Activated gamma-delta T cell treated with anti-CD3 and anti-CD28 coated beads, Interleukin-2, amount 50 U/mL, for 16 hours (primary cell): Measurements from ENCODE around the gene HPS5.
"Not testable (repeated sequence)": the region's sequence is repeated elsewhere in the genome, so short reads cannot be mapped to it uniquely, and the experiment has no call there.

Source experiments
- DNase-seq: peaks from one replicate; pipeline ENCODE4 v3.0.0-alpha.2; 2020; ENCODE audit warnings: low read depth

The HPS5 gene

DNA sequence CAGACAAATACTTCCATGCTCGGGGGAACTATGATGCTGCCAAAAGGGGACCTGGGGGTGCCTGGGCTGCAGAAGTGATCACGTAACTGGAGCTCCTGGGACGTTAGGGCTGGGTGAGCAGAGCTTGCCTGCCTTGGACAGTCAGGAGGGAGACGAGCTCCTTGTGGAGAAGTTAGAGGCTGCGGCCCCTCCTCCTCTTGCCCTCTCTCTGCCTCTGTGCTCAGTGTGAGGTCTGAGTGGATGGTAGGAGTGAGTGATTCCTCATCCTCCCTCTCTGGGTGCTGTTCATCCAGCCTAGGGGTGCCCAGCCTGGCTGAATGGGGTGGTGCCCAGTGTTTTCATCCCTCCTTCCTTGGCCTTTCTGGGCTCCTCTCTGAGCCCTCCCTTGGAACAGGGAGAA is 52.7 kb downstream of the HPS5 start:
- not testable (repeated sequence) for DNase-seq

DNA sequence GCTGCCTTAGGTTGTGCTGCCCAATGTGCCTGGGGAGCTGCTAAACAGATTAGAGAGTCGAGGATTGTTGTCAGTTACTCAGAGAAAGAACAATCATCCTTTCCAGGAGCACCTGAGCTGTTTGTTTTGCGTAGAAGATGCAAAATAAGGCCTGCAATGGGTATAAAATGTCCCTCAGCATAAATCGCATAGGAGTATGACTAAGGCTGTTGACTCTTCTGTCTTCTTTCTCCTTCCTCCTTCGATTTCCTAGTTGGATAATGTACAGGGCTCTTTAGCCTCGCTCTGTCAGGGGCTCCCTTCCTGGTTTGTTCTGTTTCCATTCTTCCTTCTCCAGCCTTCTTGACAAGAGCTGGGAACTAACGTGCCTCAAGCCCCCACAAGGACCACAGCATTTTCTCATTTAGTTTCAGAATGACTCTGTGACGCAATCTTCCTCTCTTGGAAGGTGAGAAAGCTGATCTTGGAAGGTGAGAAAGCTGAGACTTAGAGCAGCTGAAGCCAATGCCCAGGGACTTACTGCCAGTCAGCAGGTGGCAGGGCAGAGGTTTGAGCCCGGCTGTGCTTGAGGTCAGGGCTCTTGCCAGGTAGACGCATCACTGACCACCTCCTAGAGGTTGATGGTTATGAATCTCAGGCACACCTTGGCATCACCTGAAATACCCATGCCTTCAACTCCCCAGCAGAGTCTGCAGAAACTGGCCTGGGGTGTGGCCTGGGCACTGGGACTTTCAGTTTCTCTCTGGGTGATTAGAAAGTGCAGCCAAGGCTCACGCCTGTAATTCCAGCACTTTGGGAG is 54.4 kb downstream of the HPS5 start:
- DNase-seq, result not testable (repeated sequence)

DNA sequence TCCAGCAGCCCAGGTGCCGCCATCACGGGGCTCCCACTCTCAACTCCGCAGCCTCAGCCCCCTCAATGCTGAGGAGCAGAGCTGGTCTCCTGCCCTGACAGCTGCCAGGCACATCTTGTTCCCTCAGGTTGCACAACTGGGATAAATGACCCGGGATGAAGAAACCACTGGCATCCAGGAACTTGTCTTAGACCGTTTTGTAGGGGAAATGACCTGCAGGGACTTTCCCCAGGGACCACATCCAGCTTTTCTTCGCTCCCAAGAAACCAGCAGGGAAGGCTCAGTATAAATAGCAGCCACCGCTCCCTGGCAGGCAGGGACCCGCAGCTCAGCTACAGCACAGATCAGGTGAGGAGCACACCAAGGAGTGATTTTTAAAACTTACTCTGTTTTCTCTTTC is 56.0 kb downstream of the HPS5 start, which contains the start of gene SAA1:
Gene SAA1, plus strand, starts transcription at position 316 of the 400 bp plus-strand sequence. CDS start 624 bp downstream, outside the sequence.
- DNase-seq, result no peak

DNA sequence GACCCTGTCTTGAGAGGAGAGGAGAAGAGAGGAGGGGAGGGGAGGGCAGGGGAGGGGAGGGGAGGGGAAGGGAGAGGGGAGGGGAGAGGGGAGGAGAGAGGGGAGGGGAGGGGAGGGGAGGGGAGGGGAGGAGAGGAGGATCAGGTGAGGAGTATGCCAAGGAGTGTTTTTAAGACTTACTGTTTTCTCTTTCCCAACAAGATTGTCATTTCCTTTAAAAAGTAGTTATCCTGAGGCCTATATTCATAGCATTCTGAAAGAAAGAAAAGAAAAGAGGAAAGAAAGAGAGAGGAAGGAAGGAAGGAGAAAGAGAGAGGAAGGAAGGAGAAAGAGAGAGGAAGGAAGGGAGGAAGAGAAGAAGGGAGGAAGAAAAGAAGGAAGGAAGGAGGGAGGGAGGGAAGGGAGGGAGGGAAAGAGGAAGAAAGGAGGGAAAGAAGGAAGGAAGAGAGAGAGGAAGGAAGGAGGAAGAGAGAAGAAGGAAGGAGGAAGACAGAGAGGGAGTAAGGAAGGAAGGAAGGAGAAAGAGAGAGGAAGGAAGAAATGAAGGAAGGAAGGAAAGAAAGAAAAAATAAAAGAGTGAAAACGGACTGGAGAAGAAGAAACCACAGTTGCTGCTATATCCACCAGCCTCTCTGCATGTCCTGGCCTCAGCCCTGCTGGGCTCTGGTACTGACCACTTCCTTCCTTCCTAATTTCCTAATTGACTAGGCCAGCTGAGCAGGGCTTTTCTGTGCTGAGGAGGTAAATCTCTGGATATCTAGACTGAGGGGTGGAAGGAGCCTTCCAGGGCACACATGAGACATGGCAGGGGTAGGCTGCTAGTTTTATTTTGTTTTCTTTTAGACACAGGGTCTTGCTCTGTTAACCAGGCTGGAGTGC is 57.0 kb downstream of the HPS5 start:
- DNase-seq, result no peak

DNA sequence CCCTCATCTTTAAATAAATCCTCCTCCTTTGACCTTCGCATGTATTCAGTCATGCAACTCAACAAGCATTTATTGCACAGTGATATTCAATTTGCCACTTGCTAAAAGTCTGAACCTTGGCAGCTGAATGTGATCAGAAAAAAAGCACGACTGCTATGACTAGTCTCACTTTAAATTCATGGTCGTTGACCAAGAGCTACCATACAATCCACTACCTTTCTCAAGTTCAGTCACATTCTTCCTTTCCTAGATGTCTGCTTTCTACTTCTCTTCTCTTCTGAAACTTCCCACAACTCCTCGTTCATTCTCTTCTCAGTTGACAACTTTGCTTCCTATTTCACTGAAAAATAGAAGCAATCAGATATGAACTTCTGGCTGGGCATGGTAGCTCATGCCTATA is 57.9 kb downstream of the HPS5 start:
- no peak for DNase-seq

DNA sequence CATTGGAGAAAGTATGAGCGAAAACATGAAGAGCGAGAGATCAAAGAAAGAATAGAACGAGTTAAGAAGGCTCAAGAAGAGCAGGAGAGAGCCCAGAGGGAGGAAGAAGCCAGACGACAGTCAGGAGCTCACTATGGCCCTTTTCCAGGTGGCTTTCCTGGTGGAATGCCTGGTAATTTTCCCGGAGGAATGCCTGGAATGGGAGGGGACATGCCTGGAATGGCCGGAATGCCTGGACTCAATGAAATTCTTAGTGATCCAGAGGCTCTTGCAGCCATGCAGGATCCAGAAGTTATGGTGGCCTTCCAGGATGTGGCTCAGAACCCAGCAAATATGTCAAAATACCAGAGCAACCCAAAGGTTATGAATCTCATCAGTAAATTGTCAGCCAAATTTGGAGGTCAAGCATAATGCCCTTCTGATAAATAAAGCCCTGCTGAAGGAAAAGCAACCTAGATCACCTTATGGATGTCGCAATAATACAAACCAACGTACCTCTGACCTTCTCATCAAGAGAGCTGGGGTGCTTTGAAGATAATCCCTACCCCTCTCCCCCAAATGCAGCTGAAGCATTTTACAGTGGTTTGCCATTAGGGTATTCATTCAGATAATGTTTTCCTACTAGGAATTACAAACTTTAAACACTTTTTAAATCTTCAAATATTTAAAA is 59.1 kb downstream of the HPS5 start:
- DNase-seq, result not testable (repeated sequence)

DNA sequence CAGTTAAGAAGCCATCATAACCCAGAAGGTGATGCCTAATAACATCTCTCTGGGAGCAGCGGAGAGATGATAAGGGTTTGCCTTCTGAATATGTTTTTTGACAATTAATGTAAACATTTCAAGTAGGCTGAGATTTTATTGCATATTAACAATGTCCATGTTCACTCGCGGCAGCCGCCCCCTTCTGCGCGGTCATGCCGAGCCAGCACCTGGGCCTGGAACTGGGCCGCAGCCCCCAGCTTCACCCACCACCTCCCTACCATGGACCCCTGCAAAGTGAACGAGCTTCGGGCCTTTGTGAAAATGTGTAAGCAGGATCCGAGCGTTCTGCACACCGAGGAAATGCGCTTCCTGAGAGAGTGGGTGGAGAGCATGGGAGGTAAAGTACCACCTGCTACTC is 60.2 kb downstream of the HPS5 start:
- DNase-seq, result no peak

DNA sequence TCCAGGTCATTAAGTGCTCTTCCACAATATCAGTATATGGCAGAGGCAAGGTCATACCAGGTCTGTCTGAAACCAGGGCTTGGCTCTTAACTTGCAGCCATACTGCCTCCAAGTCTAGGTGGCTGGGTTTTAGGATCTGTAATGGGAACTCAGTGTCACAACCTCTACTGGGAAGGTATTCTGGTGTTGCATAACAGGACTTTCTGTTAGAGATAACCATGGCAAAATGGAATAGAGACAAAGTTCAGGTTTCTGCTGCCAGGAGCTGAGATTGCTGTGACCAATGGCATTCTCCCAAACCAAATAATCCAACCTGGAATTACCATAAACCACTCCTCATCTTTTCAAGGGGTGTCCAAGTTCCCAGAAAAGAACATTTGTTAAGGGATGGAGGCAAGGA is 62.7 kb downstream of the HPS5 start:
- DNase-seq, result no peak

DNA sequence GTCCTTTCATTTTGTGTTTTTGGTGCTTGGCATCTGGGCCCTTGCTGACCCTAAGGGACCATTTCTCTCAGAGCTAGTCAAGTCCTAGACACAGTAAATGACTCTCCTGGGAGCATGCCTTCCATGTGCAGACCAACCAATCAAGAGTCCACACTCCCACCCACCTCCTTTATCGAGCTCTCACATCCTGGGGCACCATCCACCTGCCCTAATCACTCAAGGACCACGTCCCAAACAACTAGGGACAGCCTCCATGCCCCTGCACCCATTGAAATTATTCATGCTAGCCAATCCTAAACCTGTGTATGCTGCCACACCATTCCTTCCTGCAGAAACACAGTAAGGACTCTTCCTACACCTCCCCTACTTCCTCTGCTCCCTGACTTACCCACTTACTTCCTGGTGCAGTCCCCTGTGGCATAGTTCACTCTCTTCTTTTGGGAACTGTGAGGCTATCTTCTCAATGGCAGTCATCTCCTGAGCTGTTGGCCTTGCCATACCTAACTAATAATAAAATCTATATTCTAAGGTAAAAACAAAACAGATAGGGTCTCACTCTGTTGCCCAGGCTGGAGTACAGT is 67.1 kb downstream of the HPS5 start:
- DNase-seq, result no peak

DNA sequence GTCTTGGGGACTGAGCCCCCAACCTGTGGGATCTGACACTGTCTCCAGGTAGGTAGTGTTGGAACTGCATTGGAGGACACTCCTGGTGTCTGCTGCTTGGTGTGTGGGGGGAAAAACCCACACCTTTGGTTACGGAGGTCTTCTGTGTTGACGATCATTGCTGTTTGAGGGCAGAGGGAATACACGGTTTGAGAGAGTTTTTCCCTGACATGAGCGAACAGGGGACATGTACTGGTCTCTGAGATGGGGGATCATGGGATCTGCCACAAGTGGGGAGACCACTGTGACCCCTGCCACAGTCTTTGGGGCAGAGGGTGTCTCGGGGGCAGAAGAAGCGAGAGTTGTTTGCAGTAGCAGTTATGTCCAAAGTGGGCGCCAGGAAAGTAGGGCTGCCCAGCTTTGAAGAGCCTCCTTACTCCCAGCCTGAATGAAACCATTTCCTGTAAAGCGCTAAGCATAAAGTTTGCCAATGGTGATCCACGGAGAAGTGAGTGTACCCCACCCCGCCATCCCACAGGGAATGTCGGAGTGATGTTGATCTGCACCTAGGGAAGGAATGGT is 68.1 kb downstream of the HPS5 start:
- DNase-seq, result no peak

DNA sequence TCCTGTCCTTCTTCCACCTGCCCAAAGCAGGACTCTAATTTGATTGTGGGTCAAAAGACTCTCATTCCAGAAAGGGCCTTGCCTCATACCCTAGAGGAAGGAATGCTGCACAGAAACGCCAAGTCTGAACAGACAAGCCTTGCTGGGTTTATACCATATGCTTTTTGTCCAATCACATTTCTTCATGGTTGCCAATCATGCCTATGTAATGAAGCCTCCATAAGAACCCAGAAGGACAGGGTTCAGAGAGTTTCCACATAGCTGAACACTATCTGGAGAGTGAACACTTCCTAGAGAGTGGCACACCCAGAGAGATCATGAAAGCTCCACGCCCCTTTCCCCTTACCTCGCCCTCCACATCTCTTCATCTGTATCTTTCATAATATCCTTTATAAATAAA is 68.7 kb downstream of the HPS5 start:
- no peak for DNase-seq

DNA sequence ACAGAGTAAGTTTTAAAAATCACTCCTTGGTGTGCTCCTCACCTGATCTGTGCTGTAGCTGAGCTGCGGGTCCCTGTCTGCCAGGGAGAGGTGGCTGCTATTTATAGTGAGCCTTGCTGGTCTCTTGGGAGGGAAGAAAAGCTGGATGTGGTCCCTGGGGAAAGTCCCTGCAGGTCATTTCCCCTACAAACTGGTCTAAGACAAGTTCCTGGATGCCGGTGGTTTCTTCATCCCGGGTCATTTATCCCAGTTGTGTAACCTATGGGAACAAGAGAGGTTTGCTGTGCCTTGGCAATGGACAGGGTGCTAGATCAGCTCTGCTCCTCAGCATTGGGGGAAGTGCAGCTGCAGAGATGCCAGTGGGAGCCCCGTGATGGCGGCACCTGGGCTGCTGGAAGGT is 73.4 kb downstream of the HPS5 start, which contains the start of gene SAA2:
Gene SAA2, minus strand, starts transcription at position 108 of the 400 bp plus-strand sequence. CDS start 657 bp downstream, outside the sequence.
- no peak for DNase-seq

DNA sequence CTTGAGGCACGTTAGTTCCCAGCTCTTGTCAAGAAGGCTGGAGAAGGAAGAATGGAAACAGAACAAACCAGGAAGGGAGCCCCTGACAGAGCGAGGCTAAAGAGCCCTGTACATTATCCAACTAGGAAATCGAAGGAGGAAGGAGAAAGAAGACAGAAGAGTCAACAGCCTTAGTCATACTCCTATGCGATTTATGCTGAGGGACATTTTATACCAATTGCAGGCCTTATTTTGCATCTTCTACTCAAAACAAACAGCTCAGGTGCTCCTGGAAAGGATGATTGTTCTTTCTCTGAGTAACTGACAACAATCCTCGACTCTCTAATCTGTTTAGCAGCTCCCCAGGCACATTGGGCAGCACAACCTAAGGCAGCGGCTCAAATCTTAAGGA is 74.8 kb downstream of the HPS5 start:
- DNase-seq, result not testable (repeated sequence)

DNA sequence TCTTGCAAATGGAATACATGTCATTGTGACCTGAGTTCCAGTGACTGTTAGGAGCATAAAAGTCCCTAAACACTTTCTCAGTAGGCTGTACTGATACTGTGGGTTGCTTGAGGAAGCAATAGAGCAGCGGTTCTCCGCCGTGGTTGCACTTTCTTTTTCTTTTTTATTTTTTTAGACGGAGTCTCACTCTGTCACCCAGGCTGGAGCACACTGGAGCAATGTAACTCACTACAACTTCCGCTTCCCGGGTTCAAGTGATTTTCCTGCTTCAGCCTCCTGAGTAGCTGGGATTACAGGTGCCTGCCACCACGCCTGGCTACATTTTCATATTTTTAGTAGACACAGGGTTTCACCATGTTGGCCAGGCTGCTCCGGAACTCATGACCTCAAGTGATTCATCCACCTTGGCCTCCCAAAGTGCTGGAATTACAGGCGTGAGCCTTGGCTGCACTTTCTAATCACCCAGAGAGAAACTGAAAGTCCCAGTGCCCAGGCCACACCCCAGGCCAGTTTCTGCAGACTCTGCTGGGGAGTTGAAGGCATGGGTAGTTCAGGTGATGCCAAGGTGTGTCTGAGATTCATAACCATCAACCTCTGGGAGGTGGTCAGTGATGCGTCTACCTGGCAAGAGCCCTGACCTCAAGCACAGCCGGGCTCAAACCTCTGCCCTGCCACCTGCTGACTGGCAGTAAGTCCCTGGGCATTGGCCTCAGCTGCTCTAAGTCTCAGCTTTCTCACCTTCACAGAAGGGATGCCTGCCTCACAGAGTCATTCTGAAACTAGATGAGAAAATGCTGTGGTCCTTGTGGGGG is 75.4 kb downstream of the HPS5 start:
- not testable (repeated sequence) for DNase-seq

DNA sequence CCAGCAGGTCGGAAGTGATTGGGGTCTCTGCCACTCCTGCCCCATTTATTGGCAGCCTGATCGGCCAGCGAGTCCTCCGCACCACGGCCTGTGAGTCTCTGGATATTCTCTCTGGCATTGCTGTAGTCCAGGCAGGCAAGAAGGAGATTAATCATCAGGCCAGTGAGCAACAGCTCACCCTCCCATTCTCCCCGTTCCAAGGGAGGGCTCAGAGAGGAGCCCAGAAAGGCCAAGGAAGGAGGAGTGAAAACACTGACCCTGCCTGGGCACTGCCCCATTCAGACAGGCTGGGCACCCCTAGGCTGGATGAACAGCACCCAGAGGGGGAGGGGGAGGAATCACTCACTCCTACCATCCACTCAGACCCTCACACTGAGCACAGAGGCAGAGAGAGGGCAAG is 76.5 kb downstream of the HPS5 start:
- no peak for DNase-seq

DNA sequence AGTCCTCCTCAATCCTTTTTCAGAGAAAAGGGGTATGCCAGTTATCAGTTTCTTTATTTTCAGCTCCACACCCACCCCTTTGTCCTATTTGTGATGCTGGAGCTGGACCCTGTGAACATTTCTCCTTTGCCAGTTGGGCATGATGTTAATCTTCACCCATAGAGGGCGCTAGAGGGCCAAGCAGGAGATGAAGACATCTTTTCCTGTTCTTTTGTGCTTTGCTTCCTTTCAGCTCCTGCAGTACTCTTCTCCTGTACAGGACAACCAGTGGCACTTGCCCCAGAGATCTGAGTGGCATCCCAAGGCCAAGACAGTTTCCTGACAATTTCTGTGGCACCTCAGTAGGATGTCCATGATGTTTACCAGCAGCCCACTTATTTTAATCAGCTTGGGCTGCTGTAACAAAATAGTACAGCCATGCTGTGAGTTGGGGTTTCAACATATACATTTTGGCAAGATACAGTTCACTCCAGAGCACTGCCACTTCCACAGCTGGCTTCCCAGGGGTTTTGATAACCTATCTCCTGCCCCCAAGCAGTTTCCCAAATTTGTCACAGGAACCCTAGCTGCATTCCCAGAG is 78.1 kb downstream of the HPS5 start:
- peak; percentile 40 for DNase-seq

DNA sequence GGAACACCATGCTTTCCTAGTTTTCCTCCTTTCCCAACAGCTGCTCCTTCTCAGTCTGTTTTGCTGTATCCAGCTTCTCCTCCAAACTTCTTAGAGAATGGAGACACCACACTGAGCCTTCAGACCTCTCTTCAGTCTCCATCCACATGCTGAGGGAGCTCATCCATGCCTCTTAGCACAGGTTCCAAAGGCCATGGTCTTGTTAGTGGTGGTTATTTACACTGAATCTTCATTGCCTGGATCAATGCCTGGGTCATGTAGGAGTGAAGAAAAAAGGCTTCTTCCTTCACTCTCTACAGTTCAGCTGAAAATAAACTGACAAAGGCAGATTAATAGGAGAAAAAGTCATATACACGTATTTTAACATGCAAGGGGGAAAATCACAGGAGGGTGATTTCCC is 82.3 kb downstream of the HPS5 start:
- no peak for DNase-seq

DNA sequence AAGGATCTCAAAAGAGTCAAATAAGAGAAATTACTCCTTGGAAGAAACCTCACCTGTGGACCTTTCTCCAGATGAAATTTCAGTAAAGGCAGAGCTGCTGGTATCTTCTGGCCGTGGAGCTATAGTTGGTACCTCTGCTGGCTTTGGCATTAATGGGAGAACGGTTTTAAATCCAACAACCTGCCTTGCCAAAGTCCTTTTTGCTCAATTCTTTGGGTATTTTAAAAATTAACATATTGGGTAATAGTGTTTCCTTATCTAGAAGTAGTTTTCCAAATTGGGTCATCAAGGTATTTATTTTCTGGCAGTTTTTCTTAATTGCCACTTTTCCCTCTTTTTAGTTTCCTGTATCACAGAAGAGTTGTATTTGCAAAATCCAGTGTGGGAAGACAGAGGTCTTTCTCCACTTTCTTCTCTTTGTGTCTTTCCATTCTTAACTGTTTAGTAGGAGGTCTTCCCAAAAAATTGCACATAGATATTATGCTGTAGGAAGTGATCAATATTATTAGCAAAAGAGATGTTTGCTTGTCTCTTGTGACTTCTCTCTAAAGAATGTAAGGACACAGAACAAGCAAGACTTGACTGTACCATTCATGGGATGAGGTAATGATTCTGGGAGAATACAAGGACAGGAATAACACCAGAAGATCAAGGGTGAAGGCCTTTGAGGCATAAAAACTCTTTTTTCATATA is 85.1 kb downstream of the HPS5 start, which contains the start of gene SAA4:
Gene SAA4, minus strand, starts transcription at position 139 of the 693 bp plus-strand sequence. CDS start 876 bp downstream, outside the sequence.
- DNase-seq, result no peak
